CD4-positive, CD25-positive, alpha-beta regulatory T cell (primary cell): ENCODE results near the gene CNTNAP2. TPM values are rescaled to one million over a fixed set of nuclear protein-coding genes. Genes with fewer than 3 reads are reported as not detected.
A peak's percentile ranks its signal among the peaks of the same experiment; 100 is the strongest.

Experiments used
- ATAC-seq, 2 donors: fragments of 150-1000 bp; cut with Tn5 transposase; one replicate each; pipeline ENCODE4 v1.10.0; 2021; ENCODE audit warnings: low read depth in 2 of 2, moderate number of reproducible peaks in 2 of 2, moderate library complexity in 1 of 2
- DNase-seq, 3 donors: peaks; one replicate each; pipeline versions ENCODE4 v3.0.0 to v3.0.0-alpha.2; 2012 to 2022; ENCODE audit warnings: mixed read lengths in 1 of 3
- H3K27ac ChIP-seq: one replicate; pipeline ENCODE4 v1.7.0; 2013; ENCODE audit warnings: mild to moderate bottlenecking, low read length; ENCODE audit not compliant: insufficient read depth, poor library complexity, severe bottlenecking
- H3K27me3 ChIP-seq: one replicate; pipeline ENCODE4 v1.7.0; 2013; ENCODE audit warnings: low read length; ENCODE audit not compliant: control insufficient read depth, insufficient read depth
- H3K36me3 ChIP-seq: one replicate; pipeline ENCODE4 v1.7.0; 2013; ENCODE audit warnings: mild to moderate bottlenecking, low read length, moderate library complexity; ENCODE audit not compliant: control insufficient read depth, insufficient read depth
- H3K4me1 ChIP-seq: 2 replicates; pipeline ENCODE4 v1.7.0; 2013; ENCODE audit warnings: mild to moderate bottlenecking, low read length; ENCODE audit not compliant: insufficient read depth, control insufficient read depth, poor library complexity, severe bottlenecking
- H3K4me3 ChIP-seq: one replicate; pipeline ENCODE4 v1.7.0; 2013; ENCODE audit warnings: low read depth, mild to moderate bottlenecking, low read length, moderate library complexity
- H3K9me3 ChIP-seq, 2 experiments: 1 replicate in 1 of 2; 2 replicates in 1 of 2; pipeline ENCODE4 v1.7.0; 2013; ENCODE audit warnings: low read length in 2 of 2, mild to moderate bottlenecking in 1 of 2, moderate library complexity in 1 of 2; ENCODE audit not compliant: control insufficient read depth in 2 of 2
- H3K27ac Mint-ChIP-seq, 3 donors: one replicate each; pipeline ENCODE4 v1.8.0; 2020 to 2022; ENCODE audit warnings: mild to moderate bottlenecking in 3 of 3, mixed read lengths in 3 of 3, moderate library complexity in 2 of 3
- H3K27me3 Mint-ChIP-seq: one replicate; pipeline ENCODE4 v1.8.0; 2022; ENCODE audit warnings: mild to moderate bottlenecking, mixed read lengths
- H3K36me3 Mint-ChIP-seq: one replicate; pipeline ENCODE4 v1.8.0; 2020; ENCODE audit warnings: mixed read lengths
- H3K4me1 Mint-ChIP-seq, 4 donors: one replicate each; pipeline ENCODE4 v1.8.0; 2020 to 2022; ENCODE audit warnings: mixed read lengths in 4 of 4, mild to moderate bottlenecking in 1 of 4
- H3K4me3 Mint-ChIP-seq, 4 donors: one replicate each; pipeline ENCODE4 v1.8.0; 2020 to 2022; ENCODE audit warnings: mild to moderate bottlenecking in 4 of 4, mixed read lengths in 4 of 4, moderate library complexity in 3 of 4
- H3K9me3 Mint-ChIP-seq, 7 donors: one replicate each; pipeline ENCODE4 v1.8.0; 2020 to 2022; ENCODE audit warnings: mixed read lengths in 7 of 7, mild to moderate bottlenecking in 3 of 7, moderate library complexity in 2 of 7
- polyA plus RNA-seq, 4 donors: library from polyadenylated mRNA; unstranded; fragments of 300-500 nt; fragmentation: Illumina TruSeq; gene quantifications; one replicate each; pipeline ENCODE4 v1.2.3, GENCODE V29; 2021
- total RNA-seq: library from RNA; stranded (reverse); gene quantifications from one replicate; pipeline ENCODE4 v1.2.3, GENCODE V29; 2022

CNTNAP2 gene
- total and polyA plus RNA-seq, 5 donors from 2014 or later, result 0.02 to 0.15 TPM; not detected in 3

DNA sequence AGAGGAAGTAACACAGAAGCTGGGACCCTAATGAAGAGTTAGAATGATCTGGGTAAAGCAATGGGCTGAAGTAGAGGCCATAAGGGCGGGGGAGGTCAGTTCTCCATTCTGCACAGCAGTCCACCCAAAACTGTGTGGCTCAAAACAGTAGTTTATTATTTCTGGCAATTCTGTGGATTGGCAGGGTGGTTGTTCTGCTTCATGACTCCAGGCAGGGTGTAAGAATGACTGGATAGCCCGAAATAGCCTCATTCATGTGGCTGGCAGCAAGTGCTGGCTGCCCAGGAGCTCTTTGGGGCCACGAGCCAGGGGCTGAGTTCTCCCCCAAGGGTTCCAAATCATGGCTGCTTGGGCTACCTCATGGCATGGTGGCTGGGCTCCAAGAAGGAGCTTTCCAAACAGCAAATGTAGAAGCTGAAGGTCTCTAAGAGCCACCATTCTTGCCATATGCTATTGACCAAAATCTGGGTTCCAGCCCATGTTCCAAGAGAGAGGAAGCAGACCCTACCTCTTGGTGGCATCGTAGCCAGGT is 2158.8 kb downstream of the CNTNAP2 start:
- DNase-seq (no peak), ATAC-seq (no peak)
- no peak overlapping the region for H3K27ac ChIP-seq
- no peaks in the 10 kb centered on the region for H3K36me3 Mint-ChIP-seq
- H3K36me3 ChIP-seq, result no peaks in the 10 kb centered on the region
- peaks cover 5% of the 10 kb centered on the region for H3K27me3 ChIP-seq
- H3K27me3 Mint-ChIP-seq, result peaks cover 14% of the 10 kb centered on the region
- H3K27ac Mint-ChIP-seq, result no peak overlapping the region
- H3K4me3 Mint-ChIP-seq, result no peak overlapping the region
- H3K9me3 ChIP-seq, result no peaks in the 10 kb centered on the region
- peaks cover 0 to 7% (median 1%) of the 10 kb centered on the region in 4 donors for H3K4me1 Mint-ChIP-seq
- H3K4me3 ChIP-seq, result no peak overlapping the region
- no peaks in the 10 kb centered on the region for H3K9me3 Mint-ChIP-seq
- no peaks in the 10 kb centered on the region for H3K4me1 ChIP-seq

DNA sequence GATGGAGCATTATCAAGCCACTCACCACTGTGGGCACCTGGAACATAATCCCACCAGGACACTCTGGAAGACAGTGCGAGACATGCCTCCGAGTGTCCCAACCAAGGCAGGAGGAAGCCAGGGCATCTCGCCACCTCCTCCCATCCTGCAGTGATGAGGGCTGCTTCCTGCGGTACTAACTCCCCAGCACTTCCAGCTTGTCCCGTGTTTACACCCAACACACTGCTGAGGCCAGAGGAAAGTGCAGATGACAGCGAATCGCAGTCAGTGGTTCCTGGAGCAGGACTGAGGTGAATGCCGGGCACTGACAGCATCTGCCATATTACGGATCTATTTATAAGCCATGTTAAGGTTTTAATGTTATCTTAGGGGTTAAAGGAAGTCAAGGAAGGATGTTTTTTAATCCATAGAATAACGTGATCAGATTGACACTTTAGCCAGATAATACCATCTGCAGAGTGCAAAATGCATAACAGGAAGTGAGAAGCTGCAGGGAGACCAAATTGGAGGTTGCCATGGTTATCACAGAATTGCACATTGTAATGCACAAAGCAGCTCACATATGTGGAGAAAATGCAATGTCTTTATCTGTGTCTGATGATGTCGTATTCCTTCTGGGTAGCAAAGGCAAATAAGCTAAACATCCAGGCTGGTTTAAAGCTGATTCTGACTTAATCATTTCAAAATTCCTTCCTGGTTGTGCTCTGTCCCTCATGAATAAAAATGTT is 2159.9 kb downstream of the CNTNAP2 start:
- no peak overlapping the region for H3K4me3 Mint-ChIP-seq
- H3K27me3 ChIP-seq, result peaks cover 3% of the 10 kb centered on the region
- H3K9me3 Mint-ChIP-seq, result no peaks in the 10 kb centered on the region
- no peak overlapping the region for H3K27ac ChIP-seq
- DNase-seq (no peak), ATAC-seq (peak in 1 of 2 donors; percentile 48)
- peaks cover 12% of the 10 kb centered on the region for H3K27me3 Mint-ChIP-seq
- no peaks in the 10 kb centered on the region for H3K4me1 ChIP-seq
- no peaks in the 10 kb centered on the region for H3K9me3 ChIP-seq
- no peak overlapping the region for H3K4me3 ChIP-seq
- peaks cover 0 to 7% (median 1%) of the 10 kb centered on the region in 4 donors for H3K4me1 Mint-ChIP-seq
- peak overlapping the region in 1 of 3 donors; percentile 33 for H3K27ac Mint-ChIP-seq
- no peaks in the 10 kb centered on the region for H3K36me3 Mint-ChIP-seq
- H3K36me3 ChIP-seq, result no peaks in the 10 kb centered on the region

DNA sequence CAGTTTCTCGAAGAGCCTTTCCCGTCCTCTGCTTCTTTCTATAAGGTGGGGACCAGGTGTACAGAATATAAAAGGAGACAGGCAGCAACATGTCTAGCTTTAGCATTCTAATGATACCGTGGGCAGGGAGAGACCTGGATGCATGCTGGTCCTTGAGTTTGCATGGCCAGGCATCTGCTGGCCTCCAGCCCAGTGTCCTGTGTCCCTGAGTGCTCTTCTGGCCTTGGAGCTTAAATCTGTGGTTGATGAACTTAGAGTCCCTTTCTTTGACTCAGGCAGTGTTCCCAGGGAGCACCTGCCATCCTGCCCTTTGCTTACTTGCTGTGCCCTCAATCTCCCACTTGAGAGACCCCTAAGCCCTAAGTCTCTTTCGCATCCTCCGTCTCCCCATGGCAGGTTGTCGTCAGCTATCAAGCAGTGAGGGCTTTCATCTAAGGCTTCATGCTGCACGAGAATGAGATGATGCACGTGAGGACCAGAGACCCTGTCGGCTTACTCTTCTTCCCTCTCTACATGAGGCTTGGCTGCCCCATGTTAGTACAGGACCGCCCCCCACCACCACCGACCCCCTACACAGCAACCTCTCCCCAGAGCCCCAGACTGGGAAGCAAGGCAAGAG is 2160.6 kb downstream of the CNTNAP2 start:
- no peaks in the 10 kb centered on the region for H3K36me3 ChIP-seq
- H3K9me3 ChIP-seq, result no peaks in the 10 kb centered on the region
- no peaks in the 10 kb centered on the region for H3K4me1 ChIP-seq
- H3K27ac ChIP-seq, result no peak overlapping the region
- peak overlapping the region in 1 of 3 donors; percentile 79 for H3K27ac Mint-ChIP-seq
- no peak overlapping the region for H3K4me3 Mint-ChIP-seq
- no peaks in the 10 kb centered on the region for H3K9me3 Mint-ChIP-seq
- no peaks in the 10 kb centered on the region for H3K36me3 Mint-ChIP-seq
- H3K4me3 ChIP-seq, result no peak overlapping the region
- peaks cover 12% of the 10 kb centered on the region for H3K27me3 Mint-ChIP-seq
- H3K4me1 Mint-ChIP-seq, result peaks cover 0 to 7% (median 1%) of the 10 kb centered on the region in 4 donors
- DNase-seq (no peak), ATAC-seq (no peak)
- peaks cover 3% of the 10 kb centered on the region for H3K27me3 ChIP-seq

DNA sequence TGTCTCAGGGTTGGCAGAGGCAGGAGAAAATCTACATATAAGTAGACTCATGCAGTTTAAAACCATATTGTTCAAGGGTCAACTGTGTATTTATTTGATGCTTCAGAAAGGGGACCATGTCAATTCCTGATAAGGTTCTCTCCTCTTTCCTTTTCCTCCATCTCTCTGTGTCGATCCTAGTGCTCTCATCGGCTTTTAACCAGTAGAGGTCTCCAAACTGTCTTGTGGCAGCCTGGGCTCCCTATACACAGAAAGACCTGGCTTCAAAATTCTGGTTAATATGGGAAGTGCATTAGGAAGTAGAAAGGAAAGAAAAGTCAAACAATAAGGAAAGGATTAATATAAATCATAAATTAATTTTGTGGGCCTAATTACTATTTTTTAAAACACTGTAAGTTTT is 2169.5 kb downstream of the CNTNAP2 start:
- Histone ChIP-seq H3K4me3 (no peak overlapping the region), H3K36me3 (no peaks in the 10 kb centered on the region), H3K9me3 (no peaks in the 10 kb centered on the region), H3K27me3 (peaks cover 4% of the 10 kb centered on the region), H3K4me1 (no peaks in the 10 kb centered on the region), H3K27ac (no peak overlapping the region)
- Mint-ChIP-seq H3K36me3 (no peaks in the 10 kb centered on the region), H3K27ac (no peak overlapping the region), H3K27me3 (no peaks in the 10 kb centered on the region), H3K4me3 (no peak overlapping the region), H3K9me3 (peaks cover 0 to 6% (median 1%) of the 10 kb centered on the region in 7 donors), H3K4me1 (no peaks in the 10 kb centered on the region)
- DNase-seq (no peak), ATAC-seq (no peak)

DNA sequence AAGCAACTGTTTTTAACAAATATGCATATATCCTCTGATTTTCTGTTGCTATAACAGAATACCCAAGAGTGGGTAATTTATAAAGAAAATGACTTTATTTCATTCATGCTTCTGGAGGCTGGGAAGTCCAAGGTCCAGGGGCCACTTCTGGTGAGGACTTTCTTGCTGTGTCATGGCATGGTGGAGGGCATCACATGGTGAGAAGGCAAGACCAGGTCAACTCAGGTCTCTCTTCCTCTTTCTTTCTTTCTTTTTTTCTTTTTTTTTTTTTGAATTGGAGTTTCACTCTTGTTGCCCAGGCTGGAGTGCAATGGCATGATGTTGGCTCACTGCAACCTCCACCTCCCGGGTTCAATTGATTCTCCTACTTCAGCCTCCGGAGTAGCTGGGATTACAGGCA is 2170.9 kb downstream of the CNTNAP2 start:
- H3K4me3 Mint-ChIP-seq, result no peak overlapping the region
- no peak overlapping the region for H3K27ac Mint-ChIP-seq
- H3K4me1 Mint-ChIP-seq, result no peaks in the 10 kb centered on the region
- DNase-seq (no peak), ATAC-seq (no peak)
- Histone ChIP-seq H3K36me3 (no peaks in the 10 kb centered on the region), H3K9me3 (no peaks in the 10 kb centered on the region), H3K27me3 (peaks cover 4% of the 10 kb centered on the region), H3K4me3 (no peak overlapping the region), H3K4me1 (no peaks in the 10 kb centered on the region), H3K27ac (no peak overlapping the region)
- no peaks in the 10 kb centered on the region for H3K36me3 Mint-ChIP-seq
- peaks cover 0 to 6% (median 1%) of the 10 kb centered on the region in 7 donors for H3K9me3 Mint-ChIP-seq
- no peaks in the 10 kb centered on the region for H3K27me3 Mint-ChIP-seq

DNA sequence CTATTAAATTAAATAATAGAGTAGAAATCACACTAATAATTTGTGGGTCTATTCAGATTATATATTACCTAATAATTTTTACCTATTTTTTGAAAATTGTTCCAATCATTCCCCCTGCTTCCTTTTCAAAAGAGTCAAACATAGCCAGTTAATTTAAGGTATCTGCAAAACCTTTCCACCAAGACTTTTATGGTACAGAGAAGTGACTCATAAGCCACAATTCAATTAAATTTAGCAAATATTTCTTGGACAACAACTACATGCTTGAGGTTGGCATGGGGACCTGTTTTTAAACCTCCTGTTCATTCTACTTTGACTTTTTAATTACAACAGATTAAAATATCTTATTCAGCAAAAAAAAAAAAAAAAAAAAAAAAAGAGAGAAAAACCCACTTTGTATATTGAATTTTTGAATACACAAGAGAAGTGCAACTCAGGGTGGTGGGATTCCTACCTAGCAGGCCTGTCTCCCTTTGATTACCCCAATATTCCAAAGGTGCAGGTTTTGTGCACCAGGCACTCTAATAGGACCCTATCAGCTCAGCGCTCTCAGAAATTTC is 2172.1 kb downstream of the CNTNAP2 start:
- Mint-ChIP-seq H3K27me3 (no peaks in the 10 kb centered on the region), H3K4me1 (no peaks in the 10 kb centered on the region), H3K9me3 (peaks cover 0 to 6% (median under 1%) of the 10 kb centered on the region in 7 donors), H3K36me3 (no peaks in the 10 kb centered on the region), H3K27ac (no peak overlapping the region), H3K4me3 (no peak overlapping the region)
- Histone ChIP-seq H3K4me3 (no peak overlapping the region), H3K4me1 (no peaks in the 10 kb centered on the region), H3K36me3 (no peaks in the 10 kb centered on the region), H3K27me3 (peaks cover 4% of the 10 kb centered on the region), H3K27ac (no peak overlapping the region), H3K9me3 (no peaks in the 10 kb centered on the region)
- ATAC-seq, result no peak
- no peak for DNase-seq

DNA sequence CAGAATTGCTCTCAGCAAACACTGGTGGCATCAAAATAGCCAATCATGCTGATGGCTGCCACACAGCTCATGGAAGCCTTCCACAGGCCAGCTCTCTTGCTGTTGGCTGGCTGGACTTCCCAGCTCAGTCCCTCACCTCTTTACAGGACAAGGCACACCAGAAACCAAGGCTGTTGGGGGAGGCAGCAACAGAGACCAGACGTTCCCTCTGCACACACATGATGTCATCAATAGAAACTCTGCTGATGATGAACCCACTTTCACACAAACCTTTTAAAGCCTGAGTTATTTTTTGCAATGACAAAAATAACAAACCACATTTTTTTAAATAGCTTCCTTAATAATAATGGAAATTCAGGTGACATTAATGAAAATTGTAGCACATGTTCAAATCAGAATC is 2173.0 kb downstream of the CNTNAP2 start:
- H3K4me3 Mint-ChIP-seq, result no peak overlapping the region
- no peaks in the 10 kb centered on the region for H3K4me1 Mint-ChIP-seq
- ATAC-seq (no peak), DNase-seq (no peak)
- Histone ChIP-seq H3K27me3 (peaks cover 2% of the 10 kb centered on the region), H3K27ac (no peak overlapping the region), H3K4me1 (no peaks in the 10 kb centered on the region), H3K9me3 (no peaks in the 10 kb centered on the region), H3K4me3 (no peak overlapping the region), H3K36me3 (no peaks in the 10 kb centered on the region)
- no peaks in the 10 kb centered on the region for H3K36me3 Mint-ChIP-seq
- no peak overlapping the region for H3K27ac Mint-ChIP-seq
- peaks cover 0 to 1% (median 0%) of the 10 kb centered on the region in 7 donors for H3K9me3 Mint-ChIP-seq
- peaks cover 5% of the 10 kb centered on the region for H3K27me3 Mint-ChIP-seq
